Loucy (cell line): ENCODE results near the gene P2RY1.

Source experiments
- H2AFZ ChIP-seq: fragments of 200-600 bp; sonication (generic); 2 replicates; pipeline ENCODE4 v1.6.0; 2016; ENCODE audit warnings: antibody characterized with exemption, mild to moderate bottlenecking, low read length, moderate library complexity
- H3F3A ChIP-seq: fragments of 200-600 bp; 2 replicates; pipeline ENCODE4 v1.6.0; 2016; ENCODE audit warnings: antibody characterized with exemption, low read depth, mild to moderate bottlenecking
- H3K27me3 ChIP-seq: fragments of 200-600 bp; sonication (generic); 2 replicates; pipeline ENCODE4 v1.6.1; 2014; ENCODE audit warnings: low read length, mild to moderate bottlenecking; ENCODE audit not compliant: insufficient read depth, poor library complexity, severe bottlenecking
- H3K36me3 ChIP-seq: fragments of 200-600 bp; sonication (generic); 2 replicates; pipeline ENCODE4 v1.6.1; 2016; ENCODE audit warnings: low read length; ENCODE audit not compliant: insufficient read depth
- H3K4me1 ChIP-seq: fragments of 200-600 bp; sonication (generic); 2 replicates; pipeline ENCODE4 v1.5.1; 2014; ENCODE audit warnings: low read length, mild to moderate bottlenecking; ENCODE audit not compliant: insufficient read depth, poor library complexity, severe bottlenecking
- H3K4me2 ChIP-seq: fragments of 200-600 bp; sonication (generic); 2 replicates; pipeline ENCODE4 v1.6.0; 2014; ENCODE audit warnings: antibody characterized with exemption, low read length, low read depth, mild to moderate bottlenecking; ENCODE audit not compliant: poor library complexity, severe bottlenecking
- H3K4me3 ChIP-seq: fragments of 200-600 bp; sonication (generic); 2 replicates; pipeline ENCODE4 v1.5.1; 2014; ENCODE audit warnings: low read length, mild to moderate bottlenecking, mixed read lengths; ENCODE audit not compliant: poor library complexity, severe bottlenecking
- H3K79me2 ChIP-seq: fragments of 200-600 bp; sonication (generic); 2 replicates; pipeline ENCODE4 v1.6.1; 2014; ENCODE audit warnings: low read length; ENCODE audit not compliant: insufficient read depth
- H3K9ac ChIP-seq: fragments of 200-600 bp; sonication (generic); 2 replicates; pipeline ENCODE4 v1.6.0; 2014; ENCODE audit warnings: mild to moderate bottlenecking, low read depth, low read length, moderate library complexity; ENCODE audit not compliant: poor library complexity, severe bottlenecking
- H3K9me2 ChIP-seq: fragments of 200-600 bp; sonication (generic); replicated peaks from 2 replicates; pipeline ENCODE4 v1.6.1; 2016; ENCODE audit warnings: low read depth, low read length, mixed read lengths
- H3K9me3 ChIP-seq: fragments of 200-600 bp; sonication (generic); 2 replicates; pipeline ENCODE4 v1.6.1; 2014; ENCODE audit warnings: mild to moderate bottlenecking, antibody characterized with exemption, low read length, low read depth; ENCODE audit not compliant: insufficient read depth
- H4K20me1 ChIP-seq: fragments of 200-600 bp; sonication (generic); 2 replicates; pipeline ENCODE4 v1.6.0; 2014; ENCODE audit warnings: antibody characterized with exemption, low read length, mild to moderate bottlenecking; ENCODE audit not compliant: insufficient read depth, poor library complexity, severe bottlenecking
- CTCF ChIP-seq: fragments of 200-600 bp; sonication (generic); conservative IDR thresholded peaks from 2 replicates; pipeline ENCODE4 v1.5.1; 2014; ENCODE audit warnings: mild to moderate bottlenecking, antibody characterized with exemption, low read length
- EZH2phosphoT487 ChIP-seq: fragments of 200-600 bp; IDR thresholded peaks from 2 replicates; pipeline ENCODE4 v1.6.1; 2018; ENCODE audit warnings: antibody characterized with exemption, mild to moderate bottlenecking, moderate library complexity, borderline replicate concordance

The P2RY1 gene

GRCh38 chr3:152879130-152879789 lies 44.3 kb downstream of the P2RY1 start:
- Histone ChIP-seq H2AFZ (no peak overlapping the region), H3F3A (no peaks in the 10 kb centered on the region), H3K79me2 (no peaks in the 10 kb centered on the region), H3K9ac (no peak overlapping the region), H3K4me1 (no peaks in the 10 kb centered on the region), H3K27me3 (no peaks in the 10 kb centered on the region), H3K4me3 (no peak overlapping the region), H3K36me3 (no peaks in the 10 kb centered on the region), H3K9me2 (no peaks in the 10 kb centered on the region), H3K4me2 (no peak overlapping the region), H3K9me3 (no peaks in the 10 kb centered on the region), H4K20me1 (no peaks in the 10 kb centered on the region)
- no peak for TF ChIP-seq CTCF
- no peak for TF ChIP-seq EZH2phosphoT487

GRCh38 chr3:152879790-152880174 lies 44.9 kb downstream of the P2RY1 start:
- no peak overlapping the region for H3K9ac ChIP-seq
- no peaks in the 10 kb centered on the region for H3F3A ChIP-seq
- H3K9me3 ChIP-seq = no peaks in the 10 kb centered on the region
- H2AFZ ChIP-seq = no peak overlapping the region
- no peak overlapping the region for H3K4me2 ChIP-seq
- no peaks in the 10 kb centered on the region for H3K36me3 ChIP-seq
- no peaks in the 10 kb centered on the region for H3K9me2 ChIP-seq
- no peaks in the 10 kb centered on the region for H4K20me1 ChIP-seq
- no peaks in the 10 kb centered on the region for H3K27me3 ChIP-seq
- H3K79me2 ChIP-seq = no peaks in the 10 kb centered on the region
- H3K4me3 ChIP-seq = no peak overlapping the region
- TF ChIP-seq CTCF (no peak), EZH2phosphoT487 (no peak)
- no peaks in the 10 kb centered on the region for H3K4me1 ChIP-seq

- 0 out of 2 replicates have a peak overlapping the region, but pooled peaks have one; percentile 39 for H2AFZ ChIP-seq
- H3K4me3 ChIP-seq = no peak overlapping the region
Measured at GRCh38 chr3:152885076-152885475, 50.1 kb downstream of the P2RY1 start.

More at GRCh38 chr3:152885076-152885475, 50.1 kb downstream of the P2RY1 start:
- H3K79me2 ChIP-seq = no peaks in the 10 kb centered on the region
- H3K4me1 ChIP-seq = no peaks in the 10 kb centered on the region
- no peak overlapping the region for H3K9ac ChIP-seq
- H3K9me2 ChIP-seq = no peaks in the 10 kb centered on the region
- TF ChIP-seq CTCF (no peak), EZH2phosphoT487 (no peak)
- no peaks in the 10 kb centered on the region for H3F3A ChIP-seq
- H3K4me2 ChIP-seq = no peak overlapping the region
- no peaks in the 10 kb centered on the region for H4K20me1 ChIP-seq
- H3K36me3 ChIP-seq = no peaks in the 10 kb centered on the region
- no peaks in the 10 kb centered on the region for H3K9me3 ChIP-seq
- H3K27me3 ChIP-seq = no peaks in the 10 kb centered on the region
